ENCODE results near the gene OSBPL7. TPM values are rescaled to one million over a fixed set of nuclear protein-coding genes. Genes with fewer than 3 reads are reported as not detected.

OSBPL7 gene
- total and polyA plus RNA-seq, 2 donors from 2014 or later: 5.3 to 21.2 TPM

DNA sequence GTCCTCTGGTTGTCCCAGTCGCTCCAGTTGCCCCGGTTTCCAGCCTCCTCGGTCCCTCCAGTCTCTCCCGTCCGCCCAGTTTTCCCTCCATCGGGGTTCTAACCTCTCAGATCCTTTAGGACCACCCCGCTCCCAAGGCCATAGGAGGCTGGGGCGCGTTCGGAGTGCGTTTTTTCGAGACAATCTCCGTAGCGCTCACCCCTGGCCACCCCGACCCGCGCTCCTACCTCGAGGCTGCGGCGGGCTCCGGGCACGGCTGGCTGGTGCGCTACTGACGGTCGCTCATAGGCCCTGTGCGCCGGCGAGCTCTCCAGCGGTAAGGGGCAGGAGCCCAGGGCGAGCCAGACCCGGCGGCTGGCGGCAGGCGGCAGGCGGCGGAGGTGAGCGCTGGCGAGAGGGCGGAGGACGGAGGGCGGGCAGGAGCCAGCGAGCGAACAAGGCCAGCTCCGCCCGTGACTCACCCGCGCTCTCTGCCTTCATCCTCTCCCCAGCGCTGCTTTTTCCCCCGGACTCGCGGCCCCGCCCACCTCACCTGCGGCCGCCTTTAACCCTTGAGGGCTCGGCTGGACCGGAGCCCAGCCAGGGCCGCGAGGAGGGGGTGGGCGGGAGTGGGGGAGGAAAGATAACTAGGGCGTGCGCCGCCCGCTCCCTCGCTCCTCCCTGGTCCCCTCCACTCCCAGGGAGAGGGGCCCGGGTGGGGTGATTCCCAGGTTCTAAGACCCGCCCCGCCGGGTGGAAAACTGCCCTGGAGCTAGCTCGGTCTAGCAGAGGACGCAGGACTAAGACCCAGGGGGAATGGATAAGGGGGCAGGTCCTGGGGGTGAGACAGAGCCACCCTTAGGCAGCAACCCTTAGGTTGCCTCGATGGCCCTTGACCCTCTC, 29.3 kb upstream of the OSBPL7 start, which contains the start of gene SP6:
SP6 (minus strand) TSS at position 472 of the 882 bp plus-strand sequence. CDS start 2,734 bp downstream, outside the sequence.
- Histone ChIP-seq H3K4me3 (ENCODE audit: low read length in 3 of 3) (peak within 1 kb of the TSS; percentile 11 to 46 (median 31)), H3K36me3 (ENCODE audit: control insufficient read depth in 2 of 3, insufficient read depth in 3 of 3, low read length in 3 of 3) (no peaks in the 10 kb centered on the region), H3K4me1 (ENCODE audit: control insufficient read depth in 2 of 3, insufficient read depth in 2 of 3, low read depth in 1 of 3, low read length in 3 of 3) (peaks cover 0 to 10% (median 3%) of the 10 kb centered on the region in 3 donors), H3K9ac (ENCODE audit: low read length in 3 of 3) (peak within 1 kb of the TSS in 2 of 3 donors; percentile 34 to 60), H3K27me3 (ENCODE audit: control insufficient read depth, insufficient read depth, low read length) (peaks cover 44% of the 10 kb centered on the region), H3K27ac (ENCODE audit: low read depth in 2 of 2, low read length in 2 of 2) (peak within 1 kb of the TSS in 1 of 2 donors; percentile 17), H3K9me3 (ENCODE audit: control insufficient read depth in 2 of 3, insufficient read depth in 1 of 3, low read length in 3 of 3) (no peaks in the 10 kb centered on the region)
- TF ChIP-seq, protein P1, sequence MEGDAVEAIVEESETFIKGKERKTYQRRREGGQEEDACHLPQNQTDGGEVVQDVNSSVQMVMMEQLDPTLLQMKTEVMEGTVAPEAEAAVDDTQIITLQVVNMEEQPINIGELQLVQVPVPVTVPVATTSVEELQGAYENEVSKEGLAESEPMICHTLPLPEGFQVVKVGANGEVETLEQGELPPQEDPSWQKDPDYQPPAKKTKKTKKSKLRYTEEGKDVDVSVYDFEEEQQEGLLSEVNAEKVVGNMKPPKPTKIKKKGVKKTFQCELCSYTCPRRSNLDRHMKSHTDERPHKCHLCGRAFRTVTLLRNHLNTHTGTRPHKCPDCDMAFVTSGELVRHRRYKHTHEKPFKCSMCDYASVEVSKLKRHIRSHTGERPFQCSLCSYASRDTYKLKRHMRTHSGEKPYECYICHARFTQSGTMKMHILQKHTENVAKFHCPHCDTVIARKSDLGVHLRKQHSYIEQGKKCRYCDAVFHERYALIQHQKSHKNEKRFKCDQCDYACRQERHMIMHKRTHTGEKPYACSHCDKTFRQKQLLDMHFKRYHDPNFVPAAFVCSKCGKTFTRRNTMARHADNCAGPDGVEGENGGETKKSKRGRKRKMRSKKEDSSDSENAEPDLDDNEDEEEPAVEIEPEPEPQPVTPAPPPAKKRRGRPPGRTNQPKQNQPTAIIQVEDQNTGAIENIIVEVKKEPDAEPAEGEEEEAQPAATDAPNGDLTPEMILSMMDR (IDR thresholded peaks at IDR 0.05; ENCODE audit: borderline replicate concordance, extremely low read depth, insufficient read depth): peak; percentile 11
- peak; percentile 83 to 94 (median 85) for DNase-seq
- no peak for FAIRE-seq
- intact Hi-C loops (cut with DNase I): no loop called here

DNA sequence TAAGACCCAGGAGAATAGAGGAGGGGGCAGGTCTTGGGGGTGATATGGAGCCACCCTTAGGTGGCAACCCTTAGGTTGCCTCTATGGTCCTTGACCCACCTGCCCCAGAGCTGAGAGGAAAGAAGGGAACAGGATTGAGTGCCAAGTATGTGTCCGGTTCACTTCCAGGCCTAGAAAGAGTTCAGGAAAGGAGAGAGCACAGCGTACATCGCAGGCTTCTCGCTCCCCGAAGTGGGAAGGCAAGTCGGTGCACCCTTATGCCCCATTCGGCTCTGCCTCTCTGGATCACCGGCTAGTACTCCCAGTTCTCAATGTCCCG, 28.7 kb upstream of the OSBPL7 start:
- no peaks in the 10 kb centered on the region for H3K36me3 ChIP-seq (ENCODE audit: control insufficient read depth in 2 of 3, insufficient read depth in 3 of 3, low read length in 3 of 3)
- H3K4me1 ChIP-seq (ENCODE audit: control insufficient read depth in 2 of 3, insufficient read depth in 2 of 3, low read depth in 1 of 3, low read length in 3 of 3): peaks cover 0 to 10% (median 3%) of the 10 kb centered on the region in 3 donors
- TF ChIP-seq, protein P1 (IDR thresholded peaks at IDR 0.05; ENCODE audit: borderline replicate concordance, extremely low read depth, insufficient read depth): no peak
- no peaks in the 10 kb centered on the region for H3K9me3 ChIP-seq (ENCODE audit: control insufficient read depth in 2 of 3, insufficient read depth in 1 of 3, low read length in 3 of 3)
- peaks cover 44% of the 10 kb centered on the region for H3K27me3 ChIP-seq (ENCODE audit: control insufficient read depth, insufficient read depth, low read length)
- intact Hi-C loops (cut with DNase I): no loop called here
- peak overlapping the region in 1 of 2 donors; percentile 17 for H3K27ac ChIP-seq (ENCODE audit: low read depth in 2 of 2, low read length in 2 of 2)
- peak overlapping the region; percentile 11 to 46 (median 31) for H3K4me3 ChIP-seq (ENCODE audit: low read length in 3 of 3)
- peak overlapping the region in 1 of 3 donors; percentile 34 for H3K9ac ChIP-seq (ENCODE audit: low read length in 3 of 3)
- FAIRE-seq (no peak), DNase-seq (no peak)

DNA sequence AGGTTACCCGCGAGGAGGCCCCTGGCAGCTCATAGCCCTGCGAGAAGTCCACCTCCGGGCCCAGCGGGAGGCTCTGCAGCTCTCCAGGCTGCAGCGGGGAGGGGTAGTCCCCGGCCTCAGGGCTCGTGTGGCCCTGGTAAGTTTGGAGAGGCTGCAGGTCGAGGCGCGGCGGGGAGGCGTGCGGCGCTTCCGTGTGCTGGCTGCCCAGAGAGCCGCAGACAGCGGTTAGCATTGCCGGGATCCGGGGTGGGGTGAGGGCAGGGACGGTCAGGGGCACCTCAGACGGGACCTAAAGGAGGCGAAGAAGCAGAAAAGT, 26.6 kb upstream of the OSBPL7 start:
- Histone ChIP-seq H3K4me3 (ENCODE audit: low read length in 3 of 3) (no peak overlapping the region), H3K9me3 (ENCODE audit: control insufficient read depth in 2 of 3, insufficient read depth in 1 of 3, low read length in 3 of 3) (no peaks in the 10 kb centered on the region), H3K36me3 (ENCODE audit: control insufficient read depth in 2 of 3, insufficient read depth in 3 of 3, low read length in 3 of 3) (no peaks in the 10 kb centered on the region), H3K27ac (ENCODE audit: low read depth in 2 of 2, low read length in 2 of 2) (no peak overlapping the region), H3K4me1 (ENCODE audit: control insufficient read depth in 2 of 3, insufficient read depth in 2 of 3, low read depth in 1 of 3, low read length in 3 of 3) (peaks cover 0 to 13% (median 3%) of the 10 kb centered on the region in 3 donors), H3K9ac (ENCODE audit: low read length in 3 of 3) (no peak overlapping the region), H3K27me3 (ENCODE audit: control insufficient read depth, insufficient read depth, low read length) (peaks cover 27% of the 10 kb centered on the region)
- DNase-seq (no peak), FAIRE-seq (no peak)
- intact Hi-C loops (cut with DNase I): loop anchor here (5.0 to 10.0 kb wide), 2 partner anchors 39 to 167 kb away; no protein-coding TSS in a partner anchor
- TF ChIP-seq, protein P1 (IDR thresholded peaks at IDR 0.05; ENCODE audit: borderline replicate concordance, extremely low read depth, insufficient read depth): no peak

All from kidney (tissue), 14 donors.